Smooth muscle cell (in vitro differentiated cells): ENCODE data around the gene PLXDC2. TPM values are rescaled to one million over a fixed set of nuclear protein-coding genes. Genes with fewer than 3 reads are reported as not detected.

Source experiments
- DNase-seq: peaks from one replicate; lab custom pipeline; 2025; ENCODE audit not compliant: unreplicated experiment; lab: John Stamatoyannopoulos, UW
- H2AFZ ChIP-seq: fragments of 200-600 bp; sonication (generic); 2 replicates; pipeline ENCODE4 v1.6.0; 2016; ENCODE audit warnings: antibody characterized with exemption, low read depth, mild to moderate bottlenecking
- H3F3A ChIP-seq: fragments of 200-600 bp; sonication (generic); 2 replicates; pipeline ENCODE4 v1.6.0; 2017; ENCODE audit warnings: antibody characterized with exemption, low read depth
- H3K27ac ChIP-seq: fragments of 200-600 bp; sonication (generic); 2 replicates; pipeline ENCODE4 v1.5.1; 2016; ENCODE audit warnings: low read depth, mild to moderate bottlenecking
- H3K27me3 ChIP-seq: fragments of 200-600 bp; sonication (generic); 2 replicates; pipeline ENCODE4 v1.6.1; 2016; ENCODE audit warnings: low read depth, mild to moderate bottlenecking
- H3K36me3 ChIP-seq: fragments of 200-600 bp; sonication (generic); 2 replicates; pipeline ENCODE4 v1.5.1; 2016; ENCODE audit warnings: low read depth
- H3K4me1 ChIP-seq: fragments of 200-600 bp; sonication (generic); 2 replicates; pipeline ENCODE4 v1.5.1; 2016; ENCODE audit warnings: low read depth
- H3K4me2 ChIP-seq: fragments of 200-600 bp; sonication (generic); 2 replicates; pipeline ENCODE4 v1.6.0; 2016; ENCODE audit warnings: mild to moderate bottlenecking
- H3K4me3 ChIP-seq: fragments of 200-600 bp; sonication (generic); 2 replicates; pipeline ENCODE4 v1.5.1; 2016; ENCODE audit warnings: mild to moderate bottlenecking
- H3K79me2 ChIP-seq: fragments of 200-600 bp; sonication (generic); 2 replicates; pipeline ENCODE4 v1.6.0; 2016; ENCODE audit warnings: low read depth, mild to moderate bottlenecking
- H3K9ac ChIP-seq: fragments of 200-600 bp; sonication (generic); 2 replicates; pipeline ENCODE4 v1.6.0; 2016; ENCODE audit warnings: low read depth
- H3K9me3 ChIP-seq: fragments of 200-600 bp; sonication (generic); replicated peaks from 2 replicates; pipeline ENCODE4 v1.5.1; 2016; ENCODE audit warnings: low read depth
- H4K20me1 ChIP-seq: fragments of 200-600 bp; sonication (generic); 2 replicates; pipeline ENCODE4 v1.6.0; 2016; ENCODE audit warnings: low read depth
- CTCF ChIP-seq: fragments of 200-600 bp; sonication (generic); IDR thresholded peaks from 2 replicates; pipeline ENCODE4 v1.5.1; 2017; ENCODE audit warnings: borderline replicate concordance, mild to moderate bottlenecking, antibody characterized with exemption; ENCODE audit not compliant: insufficient read depth, poor library complexity, severe bottlenecking
- WGBS: methylation state at CpG from one replicate; pipeline ENCODE4 v1.1.7; 2016; ENCODE audit warnings: low lambda C conversion rate; 5-methylcytosine and 5-hydroxymethylcytosine counted together
- polyA plus RNA-seq: library from polyadenylated mRNA; unstranded; fragments of >200 nt; fragmentation: Nextera tagmentation; extraction: Ambion mirVana; gene quantifications from 2 replicates; pipeline ENCODE4 v1.2.1, GENCODE V29; 2016
- total RNA-seq: library from RNA; depleted of rRNA; stranded (reverse); fragments of >200 nt; gene quantifications from 2 replicates; pipeline ENCODE4 v1.2.3, GENCODE V29; 2014

PLXDC2 gene
- total and polyA plus RNA-seq, 2 experiments from 2014 or later, result 7.3 to 24.9 TPM

- Histone ChIP-seq H3K36me3 (no peaks in the 10 kb centered on the region), H3K27me3 (no peaks in the 10 kb centered on the region), H3K27ac (no peak overlapping the region), H3K9ac (no peak overlapping the region), H4K20me1 (no peaks in the 10 kb centered on the region), H2AFZ (no peak overlapping the region), H3K4me3 (no peak overlapping the region), H3F3A (no peaks in the 10 kb centered on the region), H3K4me2 (no peak overlapping the region), H3K4me1 (no peaks in the 10 kb centered on the region), H3K79me2 (no peaks in the 10 kb centered on the region), H3K9me3 (no peaks in the 10 kb centered on the region)
- WGBS, result 86% methylated on average over 2 of the region's 2 CpGs
- no peak for DNase-seq
- no peak for TF ChIP-seq CTCF
These were observed 140.3 kb downstream of the PLXDC2 start for GRCh38 chr10:19956516-19957032.

GRCh38 chr10:19958787-19959186, 142.6 kb downstream of the PLXDC2 start:
- no peaks in the 10 kb centered on the region for H3F3A ChIP-seq
- TF ChIP-seq CTCF, result no peak
- no peak overlapping the region for H3K4me3 ChIP-seq

GRCh38 chr10:19961076-19962053, 145.1 kb downstream of the PLXDC2 start:
- Histone ChIP-seq H3K4me2 (no peak overlapping the region), H3K79me2 (no peaks in the 10 kb centered on the region), H3K36me3 (no peaks in the 10 kb centered on the region), H3K9me3 (no peaks in the 10 kb centered on the region), H3K4me1 (peaks cover 3% of the 10 kb centered on the region), H4K20me1 (no peaks in the 10 kb centered on the region), H3K4me3 (no peak overlapping the region), H2AFZ (no peak overlapping the region), H3K27me3 (no peaks in the 10 kb centered on the region), H3K9ac (no peak overlapping the region), H3K27ac (no peak overlapping the region), H3F3A (no peaks in the 10 kb centered on the region)
- no peak for DNase-seq
- TF ChIP-seq CTCF, result no peak
- 96% methylated on average over 7 of the region's 7 CpGs for WGBS

More at GRCh38 chr10:19958787-19959186, 142.6 kb downstream of the PLXDC2 start:
- no peak for DNase-seq
- no peak overlapping the region for H3K9ac ChIP-seq
- H3K27me3 ChIP-seq, result no peaks in the 10 kb centered on the region
- H3K79me2 ChIP-seq, result no peaks in the 10 kb centered on the region
- no peaks in the 10 kb centered on the region for H3K36me3 ChIP-seq
- no peaks in the 10 kb centered on the region for H3K4me1 ChIP-seq
- H3K27ac ChIP-seq, result no peak overlapping the region
- no peaks in the 10 kb centered on the region for H3K9me3 ChIP-seq
- H4K20me1 ChIP-seq, result no peaks in the 10 kb centered on the region
- no peak overlapping the region for H3K4me2 ChIP-seq
- H2AFZ ChIP-seq, result no peak overlapping the region
